GM12872 (cell line): ENCODE measurements around the gene PSMD13.

Source experiments
- TF ChIP-seq, protein P1 (sequence below): IDR thresholded peaks from 3 replicates; pipeline ENCODE4 v1.5.1; 2011; ENCODE audit warnings: low read depth, mild to moderate bottlenecking, low read length, moderate library complexity; ENCODE audit not compliant: insufficient read depth

PSMD13 gene

DNA sequence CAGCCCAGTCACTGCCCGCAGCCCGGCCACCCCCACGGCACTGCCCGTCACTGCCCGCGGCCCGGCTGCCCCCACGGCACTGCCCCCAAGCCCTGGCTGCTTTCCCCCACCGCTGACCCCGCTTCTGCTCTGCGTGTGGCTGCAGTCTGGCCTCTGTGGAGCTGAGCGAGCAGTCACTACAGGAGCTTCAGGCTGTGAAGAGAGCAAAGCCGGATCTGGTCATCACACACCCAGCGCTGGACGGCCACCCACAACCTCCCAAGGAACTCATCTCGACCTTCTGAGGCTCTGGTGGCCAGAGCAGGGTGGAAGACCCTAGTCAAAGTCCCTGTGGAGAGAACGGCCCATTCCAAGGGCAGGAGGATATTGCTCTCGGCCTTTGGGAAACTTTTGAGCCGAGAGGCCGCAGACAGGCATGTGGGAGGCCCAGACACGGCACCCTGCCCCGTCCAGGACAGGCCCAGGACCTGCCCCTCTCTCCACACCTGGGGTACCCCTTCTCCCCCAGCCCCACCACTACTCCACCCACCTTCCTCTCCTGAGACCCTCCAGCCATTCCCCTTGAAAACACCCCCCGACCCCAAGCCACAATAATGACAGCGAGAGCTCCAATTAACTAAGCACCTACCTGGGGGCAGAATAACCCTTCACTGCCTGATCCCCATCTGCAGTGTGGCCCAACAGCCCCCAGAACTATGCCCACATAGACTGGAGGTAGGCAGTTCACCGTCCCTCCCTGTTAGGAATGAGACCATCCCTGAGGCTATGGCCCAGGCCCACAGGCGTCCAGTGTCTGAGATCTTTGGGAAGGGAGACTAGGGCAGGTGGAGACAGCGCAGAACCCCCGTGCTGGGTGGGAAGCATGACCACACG lies 48.5 kb downstream of the PSMD13 start:
- TF ChIP-seq, protein P1, sequence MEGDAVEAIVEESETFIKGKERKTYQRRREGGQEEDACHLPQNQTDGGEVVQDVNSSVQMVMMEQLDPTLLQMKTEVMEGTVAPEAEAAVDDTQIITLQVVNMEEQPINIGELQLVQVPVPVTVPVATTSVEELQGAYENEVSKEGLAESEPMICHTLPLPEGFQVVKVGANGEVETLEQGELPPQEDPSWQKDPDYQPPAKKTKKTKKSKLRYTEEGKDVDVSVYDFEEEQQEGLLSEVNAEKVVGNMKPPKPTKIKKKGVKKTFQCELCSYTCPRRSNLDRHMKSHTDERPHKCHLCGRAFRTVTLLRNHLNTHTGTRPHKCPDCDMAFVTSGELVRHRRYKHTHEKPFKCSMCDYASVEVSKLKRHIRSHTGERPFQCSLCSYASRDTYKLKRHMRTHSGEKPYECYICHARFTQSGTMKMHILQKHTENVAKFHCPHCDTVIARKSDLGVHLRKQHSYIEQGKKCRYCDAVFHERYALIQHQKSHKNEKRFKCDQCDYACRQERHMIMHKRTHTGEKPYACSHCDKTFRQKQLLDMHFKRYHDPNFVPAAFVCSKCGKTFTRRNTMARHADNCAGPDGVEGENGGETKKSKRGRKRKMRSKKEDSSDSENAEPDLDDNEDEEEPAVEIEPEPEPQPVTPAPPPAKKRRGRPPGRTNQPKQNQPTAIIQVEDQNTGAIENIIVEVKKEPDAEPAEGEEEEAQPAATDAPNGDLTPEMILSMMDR = no peak

DNA sequence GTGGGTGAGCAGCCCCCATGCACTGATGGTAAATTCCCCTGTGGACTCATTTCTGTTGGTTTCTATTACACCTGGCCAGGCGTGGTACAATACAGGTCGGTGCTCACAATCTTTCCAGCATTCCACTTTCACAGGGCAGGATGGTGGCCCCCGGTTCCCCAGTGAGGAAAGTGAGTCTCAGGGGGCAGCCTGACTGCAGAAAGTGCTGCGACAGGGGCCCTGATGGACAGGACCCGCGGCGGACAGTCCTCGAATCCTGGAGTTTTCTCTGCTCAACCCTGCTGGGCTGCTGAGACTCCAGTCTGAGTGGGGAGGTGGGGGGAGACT lies 49.1 kb downstream of the PSMD13 start:
- TF ChIP-seq, protein P1 = no peak

DNA sequence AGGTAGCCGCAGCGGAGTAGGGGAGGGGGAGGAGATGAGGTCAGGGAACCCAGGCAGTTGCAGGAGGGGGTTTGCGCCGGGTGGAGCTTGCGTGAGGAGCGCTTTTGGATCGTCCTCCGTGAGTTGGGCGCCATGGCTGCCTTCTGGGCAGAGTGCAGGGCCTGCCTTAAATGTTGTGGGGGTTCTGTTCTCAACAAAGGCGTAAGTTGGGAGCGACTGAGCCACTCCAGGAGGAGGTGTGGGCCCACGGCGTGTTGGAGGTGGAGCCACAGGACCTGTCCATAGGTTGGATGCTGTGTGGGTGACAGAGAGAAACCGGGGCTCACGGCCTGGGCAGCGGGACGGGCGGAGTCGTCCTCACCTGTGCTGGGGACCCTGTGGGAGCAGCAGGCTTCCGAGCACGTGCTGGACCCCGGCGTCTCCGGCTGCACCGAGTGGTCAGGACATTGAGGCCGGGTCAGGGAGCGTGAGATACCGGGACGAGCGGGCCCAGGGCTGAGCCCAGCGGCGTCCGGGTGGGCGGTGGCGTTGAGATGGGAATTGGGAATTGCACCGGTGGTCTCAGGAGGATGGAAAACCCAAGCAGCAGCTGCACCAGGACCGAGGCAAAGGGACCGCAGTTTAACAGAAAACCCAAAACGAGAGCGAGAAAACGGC lies 51.2 kb downstream of the PSMD13 start:
- TF ChIP-seq, protein P1 = no peak

DNA sequence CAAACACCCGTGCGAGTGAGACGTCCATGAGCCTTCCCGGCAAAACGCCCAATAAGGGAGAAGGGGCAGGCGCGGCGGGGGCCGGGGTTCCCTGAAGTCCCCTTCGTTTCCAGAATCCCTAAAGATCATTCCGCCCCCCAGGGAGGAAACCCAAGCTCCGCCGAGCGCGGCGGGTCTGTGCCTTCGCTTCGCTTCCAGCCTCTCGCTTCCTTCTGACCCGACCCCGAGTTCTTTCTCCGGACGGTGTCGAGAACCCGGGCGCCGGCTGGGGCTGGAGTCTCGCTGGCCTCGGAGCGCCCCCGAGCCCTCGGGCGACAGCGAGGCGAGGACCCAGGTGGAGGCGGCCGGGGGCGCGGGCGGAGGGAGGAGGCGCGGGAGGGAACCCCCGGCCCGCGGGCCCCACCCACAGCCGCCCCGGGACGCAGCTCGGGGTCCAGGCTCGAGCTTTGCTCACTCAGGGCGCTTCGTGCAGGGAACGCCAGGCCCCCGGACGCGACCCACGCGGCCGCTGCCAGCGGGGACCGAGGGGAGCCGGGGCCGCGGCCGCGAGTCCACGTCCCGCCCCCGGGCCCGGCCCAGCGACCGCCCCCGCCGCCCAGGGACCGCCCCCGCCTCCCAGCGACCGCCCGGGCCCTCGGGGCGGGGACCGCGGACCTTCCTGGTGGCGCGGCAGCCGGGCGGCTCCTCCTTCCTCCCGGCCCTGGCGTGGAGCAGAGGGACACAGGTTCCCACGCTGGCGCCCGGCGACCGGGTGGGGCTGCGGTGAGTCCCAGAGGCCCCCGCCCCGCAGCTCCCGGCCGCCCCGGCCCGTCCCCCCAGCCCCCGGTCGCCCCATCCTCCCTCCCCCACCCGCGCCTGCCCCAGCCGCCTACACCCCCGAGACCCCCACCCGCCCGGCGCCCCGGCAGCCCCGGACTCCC lies 52.0 kb downstream of the PSMD13 start, which contains the start of gene PGGHG:
Gene PGGHG, plus strand, starts transcription at position 649 of the 920 bp plus-strand sequence. CDS start 691 bp downstream, outside the sequence.
- TF ChIP-seq, protein P1 = no peak

DNA sequence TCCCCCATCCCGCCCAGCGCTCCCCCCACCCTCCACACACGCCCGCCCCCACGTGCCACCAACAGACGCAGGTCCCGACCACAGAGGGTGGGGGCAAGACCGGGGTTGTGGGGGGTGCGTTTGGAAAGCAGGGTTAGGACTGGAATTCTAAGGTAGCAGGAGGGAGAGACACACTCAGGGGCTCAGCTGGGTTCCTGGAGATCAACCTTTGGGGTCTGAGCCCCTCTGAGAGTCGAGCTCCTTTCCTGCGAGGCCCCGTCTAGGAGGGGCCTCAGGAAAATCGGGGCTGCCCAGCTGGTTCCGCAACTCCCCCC lies 52.6 kb downstream of the PSMD13 start:
- TF ChIP-seq, protein P1 = no peak

DNA sequence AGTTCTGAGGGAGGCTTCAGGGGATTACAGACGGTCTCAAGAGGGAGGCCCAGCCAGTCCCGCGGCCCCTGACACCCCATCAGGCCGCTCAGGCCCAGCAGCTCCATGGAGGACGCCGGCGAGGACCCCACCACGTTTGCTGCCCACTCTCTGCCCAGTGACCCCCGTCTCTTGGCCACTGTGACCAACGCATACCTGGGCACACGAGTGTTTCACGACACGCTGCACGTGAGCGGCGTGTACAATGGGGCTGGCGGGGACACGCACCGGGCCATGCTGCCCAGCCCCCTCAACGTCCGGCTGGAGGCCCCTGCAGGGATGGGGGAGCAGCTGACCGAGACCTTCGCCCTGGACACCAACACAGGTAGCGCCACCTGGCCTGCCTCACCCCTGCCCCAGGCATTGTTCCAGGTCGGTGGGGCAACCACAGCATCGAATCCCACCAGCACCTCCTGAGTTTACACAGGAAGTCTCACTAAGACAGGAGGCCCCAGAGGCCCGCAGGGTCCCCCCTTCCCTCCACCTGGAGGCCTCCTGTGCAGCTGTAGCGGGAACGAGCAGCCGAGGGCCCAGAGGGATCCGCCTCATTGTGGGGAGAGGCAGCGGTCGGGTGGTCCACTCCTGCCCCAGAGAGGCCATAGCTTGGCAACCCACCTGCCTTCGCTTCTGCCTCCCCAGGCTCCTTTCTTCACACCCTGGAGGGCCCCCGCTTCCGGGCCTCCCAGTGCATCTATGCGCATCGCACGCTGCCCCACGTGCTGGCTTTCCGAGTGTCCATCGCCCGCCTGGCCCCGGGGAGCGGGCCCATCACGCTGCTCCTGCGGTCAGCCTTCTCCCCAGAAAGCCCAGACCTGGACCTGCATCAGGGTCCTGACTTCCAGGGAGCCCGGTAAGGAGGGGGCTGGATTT lies 53.2 kb downstream of the PSMD13 start:
- TF ChIP-seq, protein P1 = no peak
